Inflammatory macrophage (primary cell): ENCODE results near the gene PARD6A.

Experiments used
- DNase-seq, 2 donors: peaks; one replicate each; pipeline ENCODE4 v3.0.0-alpha.2; 2020 to 2022
- total RNA-seq, 18 experiments: gene quantifications; one replicate each; lab custom pipeline; 2026; ENCODE audit warnings: mixed read lengths in 6 of 18, inconsistent platforms in 2 of 18; lab: John Stamatoyannopoulos, UW

The PARD6A gene, protein sequence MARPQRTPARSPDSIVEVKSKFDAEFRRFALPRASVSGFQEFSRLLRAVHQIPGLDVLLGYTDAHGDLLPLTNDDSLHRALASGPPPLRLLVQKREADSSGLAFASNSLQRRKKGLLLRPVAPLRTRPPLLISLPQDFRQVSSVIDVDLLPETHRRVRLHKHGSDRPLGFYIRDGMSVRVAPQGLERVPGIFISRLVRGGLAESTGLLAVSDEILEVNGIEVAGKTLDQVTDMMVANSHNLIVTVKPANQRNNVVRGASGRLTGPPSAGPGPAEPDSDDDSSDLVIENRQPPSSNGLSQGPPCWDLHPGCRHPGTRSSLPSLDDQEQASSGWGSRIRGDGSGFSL
- 0.25 to 2.0 (median 1.3) reads per million in 18 experiments for total RNA-seq

DNA sequence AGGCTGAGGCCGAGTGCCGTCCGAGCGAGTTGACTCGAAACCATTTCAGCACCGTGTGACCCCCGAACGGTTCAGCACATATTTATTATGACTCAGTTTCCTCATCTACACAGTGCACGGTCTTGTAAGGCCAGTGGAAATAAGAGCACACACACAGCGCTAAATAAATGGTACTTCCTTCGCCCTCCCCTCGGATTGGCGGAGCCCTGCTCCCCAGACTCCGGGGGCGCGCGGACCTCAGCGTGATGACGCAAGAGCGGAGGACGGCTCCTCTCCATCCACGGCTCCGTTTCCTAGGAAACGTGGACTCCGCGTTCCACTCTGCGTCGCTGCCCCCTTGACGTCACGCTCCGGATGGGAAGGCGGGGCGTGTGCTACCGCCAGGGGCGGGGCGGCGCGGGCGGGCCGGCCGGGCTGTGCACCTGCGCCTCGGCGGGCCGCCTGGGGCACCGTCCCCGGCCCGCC is at the start of gene PARD6A:
TSS of gene PARD6A (plus strand) at position 397 of the 465 bp plus-strand sequence. CDS start 79 bp downstream, outside the sequence.
- DNase-seq: peak; percentile 97 to 98

DNA sequence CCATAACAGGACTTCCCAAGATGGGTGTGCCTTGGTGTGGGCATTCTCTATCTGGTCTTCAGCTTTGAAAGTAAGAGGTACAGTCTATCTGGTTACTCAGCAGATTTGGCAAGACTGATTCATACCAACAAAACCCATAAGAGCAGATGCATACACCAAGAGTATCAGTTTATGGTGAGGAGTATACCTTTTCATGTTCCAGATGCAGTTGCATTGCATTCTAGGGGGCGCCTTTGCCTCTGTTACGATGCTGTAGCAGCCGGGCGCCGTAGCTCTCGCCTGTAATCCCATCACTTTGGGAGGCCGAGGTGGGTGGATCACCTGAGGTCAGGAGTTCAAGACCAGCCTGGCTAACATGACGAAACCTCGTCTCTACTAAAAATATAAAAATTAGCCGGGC is 47.0 kb upstream of the PARD6A start:
- peak in 1 of 2 donors; percentile 3 for DNase-seq

DNA sequence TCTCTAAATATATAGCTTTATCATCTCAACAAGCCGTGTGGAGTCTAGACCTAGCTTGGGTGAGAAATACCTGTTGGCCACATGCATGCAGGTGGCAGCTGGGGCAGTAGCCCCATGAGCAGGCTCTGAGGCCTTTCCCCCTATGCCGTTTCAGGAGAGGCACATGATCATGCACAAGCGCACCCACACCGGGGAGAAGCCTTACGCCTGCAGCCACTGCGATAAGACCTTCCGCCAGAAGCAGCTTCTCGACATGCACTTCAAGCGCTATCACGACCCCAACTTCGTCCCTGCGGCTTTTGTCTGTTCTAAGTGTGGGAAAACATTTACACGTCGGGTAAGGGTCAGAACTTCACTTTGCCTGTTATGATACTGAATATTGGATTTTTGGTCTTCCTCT is 32.5 kb upstream of the PARD6A start:
- no peak for DNase-seq

DNA sequence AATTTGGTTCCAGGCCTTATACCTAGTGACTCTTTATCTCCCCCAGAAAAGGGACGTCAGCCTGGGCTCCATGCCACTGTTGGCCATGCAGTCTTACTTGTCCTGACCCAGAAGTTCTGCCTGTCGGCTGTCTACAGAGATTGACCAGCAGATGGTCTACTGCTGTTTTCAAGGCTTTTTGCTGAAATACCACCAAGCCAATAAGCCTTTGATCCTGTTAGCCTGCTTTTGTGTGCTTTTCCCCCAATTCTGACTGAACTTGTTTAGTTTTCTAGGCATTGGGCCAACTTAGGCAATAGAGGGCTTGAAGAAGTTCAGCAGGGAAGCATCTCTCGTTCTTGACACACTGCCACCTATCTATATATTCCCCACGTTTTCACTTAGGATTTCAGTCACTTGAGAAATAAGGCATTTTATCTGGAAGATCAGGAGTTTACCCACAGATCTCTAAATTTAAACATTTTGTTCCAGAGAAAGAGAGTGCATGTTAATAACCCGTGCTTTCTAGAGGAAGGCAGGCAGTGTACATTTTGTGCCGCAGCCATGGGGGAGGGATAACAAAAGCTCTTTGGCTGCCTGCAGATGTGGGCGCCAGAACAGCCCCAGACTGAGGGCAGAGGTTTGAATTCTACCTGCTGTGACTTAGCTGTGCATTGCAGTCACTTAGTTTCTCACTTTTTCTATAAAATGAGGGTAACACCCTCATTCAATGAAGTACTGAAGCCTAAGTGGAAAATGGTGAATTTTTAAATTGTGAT is 28.2 kb upstream of the PARD6A start:
- no peak for DNase-seq

DNA sequence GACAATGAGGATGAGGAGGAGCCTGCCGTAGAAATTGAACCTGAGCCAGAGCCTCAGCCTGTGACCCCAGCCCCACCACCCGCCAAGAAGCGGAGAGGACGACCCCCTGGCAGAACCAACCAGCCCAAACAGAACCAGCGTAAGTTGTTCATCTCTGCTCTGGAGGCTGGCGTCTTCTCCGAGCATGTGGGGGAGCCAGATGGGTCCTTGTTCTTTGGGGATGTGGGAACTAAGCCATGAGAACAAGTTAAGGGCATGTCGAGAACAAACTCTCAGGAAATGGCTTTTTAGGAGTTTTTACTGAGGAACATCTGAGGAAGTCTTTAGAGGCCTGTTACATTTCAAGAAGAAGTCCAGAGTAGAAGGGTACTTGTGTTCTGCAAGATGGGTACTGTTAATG is 24.0 kb upstream of the PARD6A start:
- DNase-seq: no peak

DNA sequence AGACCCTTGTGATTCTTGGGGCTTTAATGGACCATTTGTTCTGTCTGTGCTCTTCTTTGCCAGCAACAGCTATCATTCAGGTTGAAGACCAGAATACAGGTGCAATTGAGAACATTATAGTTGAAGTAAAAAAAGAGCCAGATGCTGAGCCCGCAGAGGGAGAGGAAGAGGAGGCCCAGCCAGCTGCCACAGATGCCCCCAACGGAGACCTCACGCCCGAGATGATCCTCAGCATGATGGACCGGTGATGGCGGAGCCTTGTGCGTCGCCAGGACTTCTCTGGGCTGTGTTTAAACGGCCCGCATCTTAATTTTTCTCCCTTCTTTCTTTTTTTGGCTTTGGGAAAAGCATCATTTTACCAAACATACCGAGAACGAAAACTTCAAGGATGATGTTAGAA is 23.1 kb upstream of the PARD6A start:
- DNase-seq: no peak

DNA sequence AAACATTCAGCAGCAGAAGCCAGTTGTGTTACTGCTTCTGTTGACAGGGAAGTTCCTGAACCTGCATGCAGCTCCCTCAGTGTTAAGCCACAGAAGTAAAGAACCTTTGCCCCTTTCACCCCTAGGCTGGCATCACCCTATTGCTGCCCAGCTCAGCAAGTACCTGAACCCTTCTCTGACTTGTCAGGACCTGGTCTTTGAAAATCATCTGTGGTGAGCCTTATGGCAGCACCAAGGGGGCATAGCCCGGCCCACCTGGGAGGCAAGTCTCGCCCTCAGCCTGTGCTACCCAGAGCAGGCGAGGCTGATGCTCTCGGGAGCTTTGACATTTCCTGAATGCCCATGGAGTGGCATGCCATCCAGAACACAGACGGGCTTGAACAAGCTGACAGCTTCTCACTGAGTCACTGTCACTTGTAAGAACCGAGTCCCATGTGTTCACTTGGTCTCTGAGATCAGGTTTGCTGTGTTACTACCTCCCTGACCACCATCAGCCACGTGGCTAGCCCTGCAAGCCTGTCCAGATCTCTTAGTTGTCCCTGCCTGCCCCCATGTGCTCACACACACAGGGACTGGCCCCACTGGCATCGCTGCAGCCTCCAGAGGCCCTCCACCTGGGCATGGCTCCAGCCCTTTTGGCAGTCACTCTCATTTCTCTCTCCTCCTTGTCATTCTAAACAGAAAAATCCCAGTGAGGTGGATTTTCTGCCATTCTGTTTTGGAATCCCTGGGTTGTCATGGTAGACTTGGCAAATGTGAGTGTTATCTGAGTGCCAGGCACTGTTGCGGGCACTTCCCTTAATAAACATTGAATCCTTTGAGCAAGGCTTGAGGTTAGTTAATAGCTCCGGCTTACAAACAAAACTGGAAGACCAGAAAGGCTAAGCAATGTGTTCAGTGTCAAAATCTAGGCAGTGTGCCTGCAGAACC is 18.7 kb upstream of the PARD6A start:
- DNase-seq: no peak

DNA sequence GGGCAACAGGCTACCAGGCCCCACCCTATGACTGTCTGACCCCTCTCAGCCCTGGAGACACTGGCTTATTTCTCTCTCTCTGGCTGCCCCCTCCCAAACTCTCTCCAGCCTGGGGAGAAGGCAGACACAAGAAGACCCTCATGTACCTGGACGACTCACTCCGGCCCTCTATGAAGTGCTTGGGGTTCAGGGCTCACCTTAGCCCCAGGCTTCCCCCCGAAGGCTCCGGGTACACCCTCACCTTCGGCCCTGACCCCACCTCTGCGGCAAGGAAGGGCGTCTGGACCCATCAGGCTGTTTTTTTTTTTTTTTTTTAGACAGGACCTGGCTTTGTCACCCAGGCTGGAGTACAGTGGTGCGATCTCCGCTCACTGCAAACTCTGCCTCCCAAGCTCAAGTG is 16.7 kb upstream of the PARD6A start:
- no peak for DNase-seq

DNA sequence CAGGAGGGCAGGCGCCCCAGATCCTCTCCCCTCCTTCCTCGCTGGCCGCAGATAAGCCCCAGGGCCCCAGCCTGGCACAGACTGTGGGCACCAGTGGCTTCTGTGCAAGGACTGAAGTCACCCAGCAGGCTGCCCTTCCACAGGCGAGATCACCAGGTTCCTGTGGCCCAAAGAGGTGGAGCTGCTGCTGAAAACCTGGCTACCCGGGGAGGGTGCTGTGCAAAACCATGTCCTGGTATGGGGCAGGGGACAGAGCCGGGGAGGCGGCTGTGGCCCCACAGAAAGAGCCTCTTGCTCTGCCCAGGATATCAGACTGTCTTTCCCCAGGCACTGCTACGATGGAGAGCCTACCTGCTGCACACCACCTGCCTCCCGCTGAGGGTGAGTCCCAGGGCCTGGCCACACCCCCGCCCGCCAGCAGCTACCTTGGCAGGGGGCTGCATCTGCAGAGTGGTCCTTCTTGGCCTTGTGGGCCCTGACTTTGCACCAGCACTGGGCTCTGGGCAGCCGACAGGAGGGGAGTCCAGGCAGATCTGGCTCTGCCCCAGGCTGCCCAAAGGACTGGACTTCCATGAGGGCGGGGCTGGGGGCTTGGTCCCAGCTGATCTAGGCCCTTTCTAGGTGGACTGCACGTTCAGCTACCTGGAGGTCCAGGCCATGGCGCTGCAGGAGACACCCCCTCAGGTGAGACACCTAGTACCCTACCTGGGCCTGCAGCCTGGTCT is 15.2 kb upstream of the PARD6A start:
- DNase-seq: no peak

DNA sequence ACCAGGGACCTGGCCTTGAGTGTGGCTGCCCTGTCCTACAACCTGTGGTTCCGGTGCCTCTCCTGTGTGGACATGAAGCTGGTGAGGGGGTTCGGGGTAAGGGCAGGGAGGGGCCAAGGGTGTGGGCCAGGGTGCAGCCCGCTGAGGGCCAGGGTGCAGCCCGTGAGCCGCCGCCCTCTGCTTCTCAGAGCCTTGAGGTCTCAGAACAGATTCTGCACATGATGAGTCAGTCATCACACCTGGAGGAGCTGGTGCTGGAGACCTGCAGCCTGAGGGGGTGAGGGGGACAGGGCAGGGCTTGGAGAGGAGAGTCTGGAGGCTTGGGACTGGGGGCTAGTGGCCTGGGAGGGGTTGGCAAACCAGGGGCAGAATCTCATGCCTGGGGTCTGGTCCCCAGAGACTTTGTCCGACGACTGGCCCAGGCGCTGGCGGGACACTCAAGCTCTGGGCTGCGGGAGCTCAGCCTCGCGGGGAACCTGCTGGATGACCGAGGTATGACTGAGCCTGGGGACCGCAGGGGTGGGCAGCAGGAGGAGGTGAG is 13.6 kb upstream of the PARD6A start:
- DNase-seq: no peak

DNA sequence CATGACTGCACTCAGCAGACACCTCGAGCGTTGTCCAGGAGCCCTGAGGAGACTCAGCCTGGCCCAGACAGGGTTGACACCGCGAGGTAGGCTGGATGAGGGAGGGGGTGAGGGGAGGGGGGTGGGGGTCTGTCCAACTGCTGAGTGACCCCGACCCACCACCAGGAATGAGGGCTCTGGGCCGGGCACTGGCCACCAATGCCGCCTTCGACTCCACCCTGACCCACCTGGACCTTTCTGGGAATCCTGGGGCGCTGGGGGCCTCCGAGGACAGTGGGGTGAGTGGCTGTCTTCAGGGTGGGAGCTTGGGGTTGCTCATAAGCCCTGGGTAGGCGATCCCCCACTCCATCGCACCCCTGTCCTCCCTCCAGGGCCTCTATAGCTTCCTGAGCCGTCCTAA is 13.1 kb upstream of the PARD6A start:
- DNase-seq: no peak

DNA sequence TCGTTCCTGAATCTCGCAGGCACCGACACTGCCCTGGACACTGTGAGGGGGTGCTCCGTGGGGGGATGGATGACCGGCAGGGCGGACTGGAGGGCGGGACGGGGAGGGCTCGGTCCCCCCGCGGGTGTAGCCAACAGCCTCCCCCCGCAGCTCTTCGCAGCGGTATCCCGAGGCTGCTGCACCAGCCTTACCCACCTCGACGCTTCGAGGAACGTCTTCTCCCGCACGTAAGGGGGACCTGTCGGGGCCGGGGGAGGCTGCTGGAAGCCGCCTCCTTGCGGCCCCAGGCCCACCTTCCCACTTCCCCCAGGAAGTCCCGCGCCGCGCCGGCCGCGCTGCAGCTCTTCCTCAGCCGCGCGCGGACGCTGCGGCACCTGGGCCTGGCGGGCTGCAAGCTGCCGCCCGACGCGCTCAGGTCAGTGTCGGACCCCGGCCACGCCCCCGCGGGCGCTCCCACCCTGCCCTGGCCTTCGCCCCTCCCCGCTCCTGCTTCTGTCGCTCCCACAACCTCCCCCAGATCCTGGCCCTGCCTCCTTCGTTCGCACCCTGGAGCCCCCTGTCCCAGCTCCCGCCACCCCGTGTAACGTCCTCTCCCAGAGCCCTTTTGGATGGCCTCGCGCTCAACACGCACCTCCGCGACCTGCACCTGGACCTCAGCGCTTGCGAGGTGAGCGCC is 12.5 kb upstream of the PARD6A start:
- no peak for DNase-seq

DNA sequence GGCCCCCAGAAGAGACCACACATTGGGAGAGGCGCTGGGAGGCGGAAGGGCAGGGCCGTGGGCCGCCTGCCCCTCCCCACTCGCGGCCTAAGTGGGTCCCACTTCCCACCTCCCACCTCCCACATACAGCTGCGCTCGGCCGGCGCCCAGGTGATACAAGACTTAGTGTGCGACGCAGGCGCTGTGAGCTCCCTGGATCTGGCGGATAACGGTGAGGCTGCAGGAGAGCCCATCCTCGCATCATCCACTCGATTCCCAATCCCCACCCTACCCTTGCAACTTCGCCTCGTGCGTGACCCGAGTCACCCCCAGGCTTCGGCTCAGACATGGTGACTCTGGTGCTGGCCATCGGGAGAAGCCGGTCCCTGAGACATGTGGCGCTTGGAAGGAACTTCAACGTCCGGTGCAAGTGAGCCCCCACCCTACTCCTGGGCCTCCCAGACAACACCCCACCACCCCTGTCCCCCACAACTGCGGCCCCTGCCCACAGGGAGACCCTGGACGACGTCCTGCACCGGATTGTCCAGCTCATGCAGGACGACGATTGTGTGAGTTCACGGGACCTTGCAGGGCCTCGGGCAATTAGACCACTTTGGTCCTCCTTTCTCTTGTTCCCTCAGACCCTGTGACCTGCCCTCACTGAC is 11.9 kb upstream of the PARD6A start:
- no peak for DNase-seq

DNA sequence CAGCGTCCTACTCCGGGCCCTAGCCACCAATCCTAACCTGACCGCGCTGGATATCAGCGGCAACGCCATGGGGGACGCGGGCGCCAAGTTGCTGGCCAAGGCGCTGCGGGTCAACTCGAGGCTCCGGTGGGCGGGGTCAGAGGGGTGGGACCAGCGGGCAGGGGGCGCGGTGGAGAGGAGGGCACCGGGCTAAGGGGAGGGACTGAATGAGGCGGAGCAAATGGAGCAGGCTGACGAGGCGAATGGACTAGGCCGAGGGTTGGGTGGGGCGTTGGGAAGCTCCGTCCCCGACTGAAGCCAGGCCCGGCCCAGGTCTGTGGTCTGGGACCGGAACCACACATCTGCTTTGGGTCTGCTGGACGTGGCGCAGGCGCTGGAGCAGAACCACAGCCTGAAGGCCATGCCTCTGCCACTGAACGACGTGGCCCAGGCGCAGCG is 11.2 kb upstream of the PARD6A start:
- no peak for DNase-seq

DNA sequence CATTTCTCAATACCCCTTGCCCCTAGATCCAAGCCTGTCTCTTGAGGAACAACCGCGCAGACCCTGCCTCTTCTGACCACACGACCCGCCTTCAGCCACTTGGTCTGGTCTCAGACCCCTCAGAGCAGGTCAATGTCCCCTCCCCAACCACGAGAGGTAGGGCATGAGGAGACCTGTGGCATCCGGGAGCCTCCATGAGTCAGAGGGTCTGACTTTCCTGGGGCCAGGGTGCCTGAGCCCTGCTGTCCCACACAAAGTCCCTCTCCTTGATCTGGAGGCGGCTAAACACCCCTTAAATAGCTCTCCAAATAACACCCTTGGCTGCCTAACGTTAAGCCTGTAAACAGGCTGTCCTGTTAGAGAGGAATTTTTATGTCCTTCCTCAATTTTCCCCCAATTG is 10.7 kb upstream of the PARD6A start:
- no peak for DNase-seq

DNA sequence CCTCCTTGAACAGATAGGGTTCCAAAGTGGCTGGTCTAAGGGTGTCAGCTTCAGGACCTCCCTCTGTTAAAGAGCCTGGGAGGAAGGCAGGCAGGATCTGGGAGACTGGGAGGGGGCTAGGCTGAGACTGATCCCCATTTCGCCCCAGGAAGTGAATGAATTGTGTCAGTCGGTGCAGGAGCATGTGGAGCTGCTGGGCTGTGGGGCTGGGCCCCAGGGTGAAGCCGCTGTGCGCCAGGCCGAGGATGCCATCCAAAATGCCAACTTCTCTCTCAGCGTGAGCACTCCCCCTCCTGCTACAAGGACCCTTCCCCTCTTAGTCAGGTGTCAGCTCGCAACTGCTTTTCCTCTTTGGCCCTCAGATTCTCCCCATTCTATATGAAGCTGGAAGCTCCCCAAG is 9.7 kb upstream of the PARD6A start:
- DNase-seq: no peak

DNA sequence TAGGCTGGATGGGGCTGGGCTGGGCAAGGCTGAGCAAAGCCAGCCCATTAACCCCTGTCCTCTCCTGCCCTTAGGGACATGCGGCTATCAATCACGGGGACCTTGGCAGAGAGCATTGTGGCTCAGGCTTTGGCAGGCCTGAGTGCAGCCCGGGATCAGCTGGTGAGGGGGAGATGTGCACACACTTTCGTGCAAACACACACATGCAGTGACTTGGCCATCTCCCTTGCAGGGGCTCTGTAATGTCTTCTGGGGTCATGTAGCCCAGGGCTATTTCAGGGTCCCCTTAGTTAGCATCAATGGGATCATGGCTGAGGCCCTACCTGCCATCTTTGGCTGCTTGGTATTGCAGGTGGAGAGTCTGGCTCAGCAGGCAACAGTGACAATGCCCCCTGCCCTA is 8.9 kb upstream of the PARD6A start:
- no peak for DNase-seq

DNA sequence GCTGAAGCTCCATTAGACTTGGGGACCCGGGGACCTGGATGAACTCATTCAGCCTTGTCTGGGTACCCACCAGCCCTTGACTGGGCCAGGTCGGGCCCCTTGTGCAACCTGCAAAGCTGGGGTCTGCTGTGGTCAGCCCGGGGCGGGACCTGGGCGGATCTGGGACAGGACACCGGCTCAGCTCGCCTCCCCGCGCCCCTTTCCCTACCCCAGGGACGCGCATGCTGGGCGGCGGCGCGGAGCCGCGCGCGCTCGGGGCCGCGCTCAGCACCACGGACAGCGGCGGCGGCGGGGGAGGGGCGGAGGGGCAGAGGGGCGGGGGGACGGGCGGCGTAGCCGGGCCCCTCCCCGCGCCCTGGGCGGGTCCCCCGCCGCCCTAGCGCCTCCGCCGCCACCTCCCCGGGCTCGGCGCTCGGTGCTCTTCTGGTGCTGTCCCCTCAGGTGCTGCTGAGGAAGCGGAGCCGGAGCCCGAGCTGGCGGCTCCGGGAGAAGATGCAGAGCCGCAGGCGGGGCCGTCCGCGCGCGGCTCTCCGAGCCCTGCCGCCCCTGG is 8.1 kb upstream of the PARD6A start:
- no peak for DNase-seq

DNA sequence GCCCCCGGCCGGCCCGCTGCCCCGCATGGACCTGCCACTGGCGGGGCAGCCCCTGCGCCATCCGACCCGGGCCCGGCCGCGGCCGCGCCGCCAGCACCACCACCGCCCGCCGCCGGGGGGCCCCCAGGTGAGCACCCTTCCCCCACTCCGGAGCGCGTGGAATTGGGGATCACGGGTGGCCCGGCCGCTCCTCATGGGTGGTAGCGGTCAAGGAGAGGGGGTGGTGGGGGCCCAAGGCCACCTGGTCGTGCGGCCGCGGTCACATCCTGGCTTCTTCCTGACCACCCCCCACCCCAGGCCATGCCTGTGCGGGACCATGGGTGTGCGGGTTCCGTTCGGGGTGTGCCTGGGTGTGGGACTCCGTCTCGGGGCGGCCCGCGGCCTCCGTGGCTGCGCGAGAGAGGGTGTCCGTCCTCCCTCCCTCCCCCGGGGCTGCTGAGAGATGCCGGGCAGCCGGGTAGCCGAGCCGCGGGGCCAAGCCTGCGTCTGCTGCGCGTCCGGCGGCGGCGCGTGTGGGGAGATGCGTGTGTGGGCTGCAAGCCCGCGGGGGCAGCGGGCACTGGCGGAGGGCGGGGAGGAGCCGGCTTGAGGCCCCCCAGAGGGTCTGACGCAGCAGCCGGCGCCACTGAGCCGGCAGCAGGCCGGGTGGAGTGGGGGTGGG is 7.5 kb upstream of the PARD6A start:
- no peak for DNase-seq
